COR-L47 (cell line): ENCODE measurements around the gene TMEM190.

Experiments used
- DNase-seq: peaks from one replicate; lab custom pipeline; 2025; lab: John Stamatoyannopoulos, UW

TMEM190 gene

DNA sequence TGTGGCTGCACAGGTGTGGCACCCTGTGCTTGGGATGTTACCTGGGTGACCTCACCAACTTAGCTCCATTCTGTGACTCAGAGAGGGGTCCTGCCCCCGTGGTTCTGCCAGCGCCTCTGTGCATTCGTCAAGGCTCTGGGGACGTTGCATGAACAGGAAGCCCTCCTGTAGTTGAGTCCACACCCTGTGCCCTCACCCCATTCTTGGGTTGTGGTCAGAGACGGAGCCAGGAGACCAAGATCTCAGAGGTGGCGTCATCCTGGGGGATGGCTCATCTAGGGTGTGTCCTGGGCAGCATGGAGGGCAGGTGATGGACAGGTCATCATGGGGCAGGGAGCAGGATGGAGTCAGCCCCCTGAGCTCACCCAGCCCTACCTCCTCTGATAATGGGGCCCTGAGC is 24.6 kb upstream of the TMEM190 start:
- no peak for DNase-seq

DNA sequence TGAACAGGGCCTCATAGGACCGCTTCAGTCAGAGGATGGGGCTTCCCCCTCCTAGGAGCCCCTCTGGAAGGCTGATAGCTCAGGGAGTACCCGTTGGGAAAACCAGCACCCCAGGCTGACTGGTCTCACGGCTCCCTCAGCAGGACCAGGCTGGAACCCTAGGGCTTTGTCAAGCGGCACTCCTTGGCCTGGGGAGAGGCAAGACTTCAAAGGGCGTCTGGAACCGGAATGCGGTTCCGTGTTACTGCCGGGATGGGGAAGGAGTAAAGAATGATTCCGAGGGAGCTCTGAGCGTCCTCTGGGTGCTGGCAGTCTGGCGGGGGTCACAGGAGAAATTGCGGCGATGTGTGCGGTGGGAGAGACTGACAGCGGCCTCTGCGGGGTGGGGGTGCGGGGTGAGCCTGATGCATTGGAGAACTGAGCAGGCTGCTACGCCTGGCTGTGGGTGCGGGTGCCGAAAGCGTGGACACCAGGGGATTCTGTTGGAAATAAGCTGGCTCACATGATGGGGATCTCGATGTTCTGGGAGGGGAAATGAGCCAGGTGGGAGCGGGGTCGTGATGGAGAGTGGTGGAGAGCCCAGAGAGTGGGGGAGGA is 24.0 kb upstream of the TMEM190 start:
- DNase-seq: no peak

DNA sequence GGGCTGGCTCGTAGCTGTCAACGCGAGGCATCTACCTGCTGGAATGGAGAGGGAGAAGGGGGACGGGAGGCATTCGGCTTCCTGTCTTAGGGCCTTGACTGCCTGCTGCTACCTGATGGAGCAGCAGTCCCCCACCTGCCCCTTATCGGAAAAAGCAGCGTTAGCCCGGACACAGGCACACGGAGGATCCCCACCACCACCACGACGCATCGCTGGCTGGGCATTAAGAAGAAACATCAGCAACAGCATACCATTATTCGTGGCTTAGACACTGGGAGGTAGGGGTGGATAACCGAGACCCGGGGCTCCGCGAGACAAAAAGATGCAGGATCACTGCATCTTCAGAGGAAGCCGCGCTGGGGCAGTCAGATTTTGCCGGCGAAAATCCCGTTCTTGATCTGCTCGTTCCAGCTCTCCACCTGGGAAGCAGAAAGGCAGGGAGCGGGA is 23.2 kb upstream of the TMEM190 start:
- DNase-seq: no peak

DNA sequence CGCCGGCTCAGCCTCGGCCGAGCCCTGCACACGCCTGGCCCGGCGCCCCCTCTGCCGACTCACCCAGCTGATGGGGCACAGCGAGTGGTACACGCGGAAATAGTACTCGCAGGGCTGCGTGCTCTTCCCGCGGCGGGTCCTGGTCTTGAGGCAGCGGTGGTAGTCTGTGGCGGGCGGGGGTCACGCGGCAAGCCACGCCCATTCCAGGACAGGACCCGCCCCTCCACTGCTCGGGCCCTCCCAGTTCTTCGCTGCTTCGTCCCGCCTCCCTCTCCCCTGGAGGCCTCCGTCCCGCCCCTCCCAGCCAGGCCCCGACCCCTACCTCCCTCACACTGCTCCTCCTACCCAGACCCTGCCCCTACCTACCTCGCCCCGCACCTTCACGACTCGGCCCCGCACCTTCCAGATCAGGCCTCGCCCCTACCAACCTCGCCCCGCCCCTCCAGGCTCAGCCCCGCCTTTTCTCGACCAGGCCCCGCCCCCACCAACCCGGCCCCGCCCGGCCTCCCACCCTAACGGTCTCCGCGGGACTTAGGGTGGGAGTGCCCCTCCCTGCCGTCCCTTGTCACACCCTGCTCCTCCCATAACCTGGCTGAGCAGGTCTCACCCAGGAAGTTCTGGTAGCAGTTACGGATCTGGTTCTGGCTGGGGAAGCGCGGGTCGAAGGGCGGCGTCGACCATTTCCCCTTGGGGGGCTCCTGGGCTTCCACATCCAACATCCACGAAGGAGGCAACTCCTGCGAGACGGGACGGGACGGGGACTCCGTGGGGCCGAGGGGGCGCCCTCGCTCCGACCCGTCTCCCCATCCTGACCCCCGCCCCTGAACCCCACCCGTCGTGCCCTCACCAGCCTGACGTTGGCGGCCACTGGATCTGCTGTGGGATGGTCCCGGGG is 22.6 kb upstream of the TMEM190 start:
- no peak for DNase-seq

DNA sequence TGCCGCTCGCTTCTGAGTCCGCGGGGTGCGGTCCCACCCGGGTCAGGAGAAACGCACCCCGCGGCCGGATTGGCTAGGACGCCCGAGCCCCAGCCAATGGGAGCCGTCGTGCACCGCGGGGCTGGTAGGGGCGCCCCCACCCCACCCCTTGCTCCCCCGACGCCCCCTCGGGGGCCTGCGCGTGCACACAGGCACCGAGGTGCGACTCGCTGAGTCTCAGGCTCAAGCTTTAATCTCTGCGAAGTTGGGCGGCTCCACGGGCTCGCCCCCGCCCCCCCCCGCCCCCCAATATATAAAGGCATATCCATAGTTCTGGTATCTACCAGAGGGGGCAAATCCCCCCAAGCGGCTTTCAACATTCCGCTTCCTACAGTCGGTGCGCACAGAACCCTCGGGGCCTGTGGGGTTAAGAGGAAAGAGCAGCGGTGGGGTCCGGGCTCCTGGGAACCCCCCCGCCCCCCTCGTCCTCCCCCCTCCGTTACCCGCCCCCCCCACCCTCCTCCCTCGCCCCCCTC is 21.9 kb upstream of the TMEM190 start, which contains the start of gene COX6B2:
Gene COX6B2, minus strand, starts transcription at position 22 of the 515 bp plus-strand sequence. CDS start 198 bp downstream, outside the sequence.
- DNase-seq: no peak

DNA sequence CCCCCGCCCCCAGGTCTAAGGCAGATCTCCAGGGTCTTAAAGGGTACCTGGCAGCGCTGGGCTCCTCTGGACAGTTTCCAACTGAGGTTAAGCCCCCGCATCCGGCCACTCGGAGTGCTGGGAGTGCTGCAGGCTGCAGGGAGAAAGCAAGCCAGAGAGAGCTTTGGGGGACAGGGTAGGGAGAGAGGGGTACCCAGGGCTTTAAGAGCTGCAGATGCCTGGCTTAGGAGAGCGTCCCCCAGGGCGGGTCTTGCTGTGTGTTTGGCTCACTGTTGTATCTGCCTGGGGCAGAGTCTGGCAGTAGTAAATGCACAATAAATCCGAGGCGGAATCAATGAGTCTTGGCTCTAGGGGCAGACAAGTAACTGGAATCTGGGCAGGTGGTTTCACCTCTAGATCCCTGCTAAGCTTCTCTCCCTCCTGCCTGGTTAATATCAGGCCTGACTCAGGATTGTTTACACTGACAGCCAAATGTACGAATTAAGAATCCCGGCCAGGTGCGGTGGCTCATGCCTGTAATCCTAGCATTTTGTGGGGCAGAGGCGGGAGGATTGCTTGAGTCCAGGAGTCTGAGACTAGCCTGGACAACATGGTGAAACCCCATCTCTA is 21.3 kb upstream of the TMEM190 start:
- DNase-seq: peak; percentile 14

DNA sequence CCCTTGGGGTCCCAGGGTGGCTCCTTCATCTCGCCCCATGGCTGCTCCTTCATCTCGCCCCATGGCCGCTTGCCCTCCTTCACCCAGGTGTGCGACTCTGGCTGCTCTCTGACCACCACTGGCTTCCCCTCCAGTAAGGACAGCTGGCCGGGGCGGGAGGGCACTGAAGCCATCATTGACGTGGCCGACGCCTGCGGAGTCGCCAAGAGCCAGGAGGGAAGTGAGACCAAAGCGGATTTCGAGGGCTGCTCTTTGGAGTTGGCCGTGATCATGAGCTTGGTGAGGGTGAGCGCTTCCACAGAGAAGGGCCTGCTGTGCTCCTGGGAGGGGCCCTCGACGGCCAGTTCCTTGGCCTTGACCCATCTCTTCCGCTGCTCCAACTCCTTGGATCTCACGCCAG is 18.1 kb upstream of the TMEM190 start:
- no peak for DNase-seq

DNA sequence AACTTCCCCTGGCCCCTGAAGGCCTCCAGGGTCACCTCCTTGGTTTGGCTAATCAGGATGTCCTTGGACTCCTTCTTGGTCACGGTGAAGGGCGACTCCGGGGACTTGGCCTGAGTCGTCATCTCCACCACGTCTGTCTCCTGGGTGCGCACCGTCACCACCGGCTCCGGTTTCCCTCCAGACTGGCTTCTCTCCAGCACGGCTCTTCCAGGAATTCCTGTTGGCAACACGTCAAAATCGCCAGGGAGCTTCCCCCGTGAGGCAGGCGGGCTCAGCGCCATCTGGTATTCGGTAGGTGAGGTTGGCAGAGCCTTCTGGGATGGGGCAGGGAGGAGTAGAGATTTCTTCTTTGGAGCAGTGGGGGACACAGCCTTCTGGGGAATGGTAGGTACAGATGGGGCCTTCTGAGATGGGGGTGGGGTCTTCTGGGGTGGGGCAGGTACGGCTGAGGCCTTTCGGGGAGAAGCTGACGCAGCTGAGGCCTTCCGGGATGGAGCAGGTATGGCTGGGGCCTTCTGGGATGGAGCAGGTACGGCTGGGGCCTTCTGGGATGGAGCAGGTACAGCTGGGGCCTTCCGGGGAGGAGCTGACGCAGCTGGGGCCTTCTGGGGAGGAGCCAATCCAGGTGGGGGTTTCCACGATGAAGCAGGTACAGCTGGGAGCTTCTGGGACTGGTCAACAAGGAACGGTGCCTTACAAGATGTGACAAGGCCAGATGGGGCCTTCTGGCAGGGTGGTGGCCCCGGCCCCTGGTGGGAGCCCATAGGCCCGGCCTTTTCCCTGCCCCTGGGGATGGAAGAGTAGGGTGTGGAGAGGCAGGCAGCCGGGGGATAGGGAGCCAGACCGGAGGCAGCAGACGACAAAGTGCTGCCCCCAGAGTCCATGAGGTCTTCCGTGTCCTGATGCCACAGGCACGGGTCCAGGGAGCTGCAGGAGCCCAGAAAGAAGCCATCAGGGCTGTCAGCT is 17.4 kb upstream of the TMEM190 start:
- peak; percentile 81 for DNase-seq

DNA sequence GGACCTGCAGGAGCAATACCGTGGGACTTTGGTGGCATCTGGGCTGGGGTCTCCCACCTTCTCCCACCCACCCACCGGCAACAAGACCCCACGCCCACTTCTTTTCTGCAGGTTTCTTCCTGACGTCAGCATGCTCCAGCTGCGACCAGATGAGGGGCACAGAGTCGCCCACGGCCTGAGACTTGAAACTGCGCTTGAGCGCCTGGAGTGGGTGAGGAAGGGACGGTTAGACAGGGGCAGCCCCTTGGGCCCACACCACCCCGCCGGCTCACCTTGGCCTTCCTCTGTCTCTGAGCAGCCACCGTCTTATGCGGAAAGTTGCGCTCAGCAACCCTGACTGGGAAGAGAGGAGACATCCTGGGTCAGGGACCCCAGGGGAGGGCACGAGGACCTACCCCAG is 15.7 kb upstream of the TMEM190 start:
- no peak for DNase-seq

DNA sequence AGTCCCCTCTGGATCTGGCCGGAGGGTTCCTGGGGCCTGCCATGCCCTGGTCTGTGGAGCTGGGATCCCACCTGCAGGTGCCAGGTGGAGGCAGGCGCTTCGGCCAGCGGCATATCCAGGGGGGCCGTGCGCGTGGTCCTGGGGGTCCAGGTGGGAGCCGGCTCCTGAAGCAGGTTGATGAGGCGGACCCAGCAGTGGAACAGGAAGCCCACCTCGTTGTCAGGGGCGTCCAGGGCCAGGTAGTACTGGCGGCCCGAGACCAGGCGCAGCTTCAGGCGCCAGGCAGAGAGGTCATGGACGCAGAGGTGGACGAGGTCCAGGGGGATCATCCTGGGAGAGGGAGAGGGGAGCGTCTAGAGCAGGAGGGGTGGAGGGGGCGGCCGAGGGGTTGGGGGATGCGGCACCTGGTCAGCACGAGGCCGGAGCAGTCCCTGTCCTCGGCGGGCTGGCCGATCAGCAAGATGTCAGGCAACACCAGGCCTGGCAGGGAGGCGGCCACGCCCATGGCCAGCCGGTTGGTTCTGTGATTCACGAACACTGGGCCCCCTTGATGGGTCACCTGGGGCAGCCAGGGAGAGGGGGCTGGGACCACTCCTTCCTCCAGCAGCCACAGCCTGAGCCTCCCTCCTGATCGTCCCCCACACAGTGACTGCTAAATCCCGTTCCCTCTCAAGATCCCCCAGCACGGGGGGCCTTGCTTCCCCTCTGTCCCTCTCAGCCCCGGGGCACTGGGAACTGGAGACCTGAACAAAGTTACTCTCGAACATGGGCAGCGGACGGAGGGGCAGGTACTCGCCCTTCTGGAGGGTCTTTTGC is 14.2 kb upstream of the TMEM190 start:
- DNase-seq: no peak

DNA sequence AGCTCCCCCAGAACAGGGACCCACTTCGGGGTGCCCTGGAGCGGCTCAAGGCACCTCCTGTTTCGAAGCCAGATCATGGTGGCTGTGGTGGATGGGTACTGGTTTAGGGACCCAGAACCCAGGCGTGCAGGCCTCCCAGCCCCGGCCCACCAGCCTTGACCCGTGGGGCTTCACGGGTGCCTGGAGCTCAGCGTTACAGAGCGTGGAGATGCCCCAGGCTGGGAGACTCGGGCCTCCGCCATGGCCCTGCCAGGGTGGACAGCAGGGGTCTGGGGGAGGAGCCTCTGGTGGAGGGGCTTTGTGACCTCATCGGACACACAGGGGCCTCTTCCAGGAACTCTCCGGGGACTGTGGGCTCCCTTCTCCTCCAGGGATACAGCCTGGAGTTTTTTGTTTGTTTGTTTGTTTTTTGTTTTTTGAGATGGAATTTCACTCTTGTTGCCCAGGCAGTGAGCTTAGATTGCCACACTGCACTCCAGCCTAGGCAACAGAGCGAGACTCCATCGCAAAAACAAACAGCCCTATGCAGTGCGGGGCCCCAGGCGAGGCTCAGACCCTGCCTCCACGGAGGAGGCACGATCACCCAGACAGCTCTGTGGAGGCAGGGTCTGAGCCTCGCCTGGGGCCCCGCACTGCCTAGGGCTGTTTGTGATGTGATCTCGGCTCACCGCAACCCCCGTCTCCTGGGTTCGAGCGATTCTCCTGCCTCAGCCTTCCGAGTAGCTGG is 13.5 kb upstream of the TMEM190 start, which contains the start of gene GARIN5B:
Gene GARIN5B, minus strand, starts transcription at position 271 of the 727 bp plus-strand sequence. Its CDS starts 194 bp downstream, at position 77.
- DNase-seq: no peak

DNA sequence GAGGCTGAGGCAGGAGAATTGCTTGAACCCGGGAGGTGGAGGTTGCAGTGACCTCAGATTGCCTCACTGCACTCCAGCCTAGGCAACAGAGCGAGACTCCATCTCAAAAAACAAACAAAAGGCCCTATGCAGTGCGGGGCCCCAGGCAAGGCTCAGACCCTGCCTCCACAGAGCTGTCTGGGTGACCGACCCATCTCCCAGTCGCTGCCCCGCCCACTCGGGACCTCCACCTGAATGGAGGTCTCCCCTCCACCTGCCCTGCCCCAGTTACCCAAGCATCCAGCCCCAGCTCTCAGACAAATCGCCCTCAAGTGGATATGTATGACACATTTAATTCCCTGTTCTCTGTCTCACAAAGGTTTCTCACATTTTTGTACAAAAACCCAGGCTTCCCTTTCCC is 11.4 kb upstream of the TMEM190 start:
- DNase-seq: no peak

DNA sequence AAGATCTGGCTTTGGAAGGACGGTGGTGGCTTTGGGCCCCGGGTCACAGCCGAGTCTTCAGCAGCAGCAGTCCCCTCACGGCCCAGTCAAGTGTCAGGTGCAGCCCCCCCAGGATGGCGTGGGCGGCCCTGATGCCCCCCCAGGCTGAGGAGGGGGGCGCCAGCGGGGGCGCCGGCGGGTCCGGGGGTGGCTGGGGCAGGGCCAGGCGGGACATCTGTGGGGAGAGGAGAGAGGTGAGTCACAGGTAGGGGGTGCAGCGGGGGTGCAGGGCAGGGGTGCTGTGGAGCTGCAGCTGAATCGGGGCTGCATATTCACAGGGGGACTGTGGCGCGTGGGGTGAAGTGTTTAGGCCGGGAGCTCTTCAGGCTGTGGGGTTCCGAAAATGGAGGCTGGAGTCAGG is 10.7 kb upstream of the TMEM190 start:
- no peak for DNase-seq

DNA sequence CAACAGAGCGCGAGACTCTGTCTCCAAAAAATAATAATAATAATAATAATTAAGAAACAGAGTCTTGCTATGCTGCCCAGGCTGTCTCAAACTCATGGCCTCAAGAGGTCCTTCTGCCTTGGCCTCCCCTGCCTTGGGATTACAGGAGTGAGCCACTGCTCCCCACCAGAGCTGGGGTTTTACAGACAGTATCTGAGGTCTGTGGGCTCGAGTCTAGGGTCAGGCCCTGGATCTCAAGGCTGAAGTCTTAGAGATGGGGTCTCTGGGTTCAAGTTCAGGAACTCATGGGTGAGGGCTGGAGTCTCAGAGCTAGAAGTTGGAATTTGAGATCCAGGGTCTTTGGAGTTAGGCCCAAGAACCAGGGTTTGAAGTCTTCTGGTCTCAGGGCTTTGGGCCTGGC is 9.8 kb upstream of the TMEM190 start:
- DNase-seq: no peak

DNA sequence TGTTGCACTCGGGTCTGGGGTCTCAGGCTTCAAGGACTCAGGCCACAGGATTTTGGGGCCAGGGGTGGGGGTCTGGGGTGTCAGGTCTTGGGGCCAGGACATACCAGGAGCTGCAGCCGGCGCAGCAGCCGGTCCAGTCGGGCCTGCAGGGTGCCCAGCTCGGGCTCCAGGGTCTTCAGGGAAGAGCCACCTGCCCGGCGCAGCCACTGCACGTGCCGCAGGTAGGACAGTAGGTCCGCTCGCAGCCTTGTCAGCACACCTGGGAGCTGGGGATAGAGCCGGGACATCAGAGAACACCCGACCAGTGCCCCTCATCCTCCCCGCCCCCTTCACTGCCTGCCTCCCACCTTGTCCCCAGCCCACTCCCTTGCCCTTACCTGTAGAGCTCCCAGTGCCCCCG is 8.5 kb upstream of the TMEM190 start:
- no peak for DNase-seq

DNA sequence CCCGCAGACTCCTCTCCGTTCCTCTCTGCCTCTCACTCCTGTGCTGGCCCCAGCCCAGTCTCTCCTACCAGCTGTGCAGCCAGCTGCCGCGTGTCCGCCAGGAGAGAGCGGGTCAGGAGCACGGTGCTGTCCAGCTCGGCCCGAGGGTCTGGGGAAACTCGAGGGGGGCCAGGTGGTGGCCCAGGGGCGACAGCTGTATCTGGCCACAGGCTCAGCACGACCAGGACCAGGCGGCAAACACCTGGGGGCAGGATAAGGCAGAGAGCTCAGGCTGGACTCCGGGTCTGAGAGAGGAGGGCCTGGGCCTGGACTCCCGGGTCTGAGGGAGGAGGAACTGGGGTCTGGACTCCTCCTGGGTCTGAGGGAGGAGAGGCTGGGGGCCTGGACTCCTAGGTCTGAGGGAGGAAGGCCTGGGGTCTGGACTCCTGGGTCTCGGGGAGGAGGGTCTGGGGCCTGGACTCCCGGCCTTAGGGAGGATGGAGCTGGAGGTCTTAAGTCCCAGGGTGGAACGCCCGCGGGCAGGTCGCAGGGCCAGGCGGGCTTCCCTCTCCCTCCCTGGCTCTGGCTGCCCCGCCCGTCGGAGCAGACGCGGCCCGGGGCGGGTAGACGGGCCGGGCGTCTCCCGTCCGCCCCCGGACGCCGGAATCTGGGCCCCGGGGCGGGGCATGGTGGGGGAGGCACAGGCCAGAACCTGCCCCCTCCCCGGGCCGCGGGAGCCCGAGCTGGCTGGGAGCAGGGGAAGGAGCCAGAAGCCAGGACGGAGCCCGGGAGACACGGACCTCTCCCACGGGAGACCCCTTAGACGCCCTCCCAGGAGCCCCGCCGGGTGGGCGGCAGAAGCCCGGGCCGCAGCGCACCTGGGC is 7.7 kb upstream of the TMEM190 start:
- no peak for DNase-seq

DNA sequence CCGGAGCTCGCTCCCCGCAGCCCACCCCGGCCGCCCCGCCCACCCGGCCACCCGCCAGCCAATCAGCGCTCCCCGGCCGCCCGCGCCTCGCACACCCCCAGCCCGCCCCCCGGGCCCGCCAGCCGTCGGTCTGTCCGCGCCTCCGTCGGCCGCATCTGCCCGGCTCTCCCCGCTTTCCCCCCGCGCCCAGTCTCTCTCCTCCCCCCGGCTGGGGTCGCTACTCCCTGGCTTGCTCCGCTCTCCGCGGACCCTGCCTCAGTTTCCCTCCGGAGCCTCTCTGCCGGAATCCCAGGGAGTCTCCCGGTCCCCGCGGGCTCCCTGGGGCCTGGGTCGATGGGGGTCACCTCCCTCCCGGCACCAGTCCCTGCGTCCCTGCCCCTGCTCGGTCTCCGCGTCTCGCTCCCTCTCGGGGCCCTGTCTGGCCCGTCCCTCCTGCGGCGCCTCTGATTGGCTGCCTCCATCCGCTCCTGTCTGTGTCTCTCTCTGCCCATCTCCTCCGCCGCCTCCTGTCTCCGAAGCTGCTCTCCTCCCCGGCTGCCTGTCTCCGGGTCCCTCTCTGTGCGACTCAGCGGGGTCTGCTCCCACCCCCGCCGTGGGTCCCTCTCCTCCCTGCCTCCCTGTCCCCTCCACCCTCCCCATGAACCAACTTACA is 6.8 kb upstream of the TMEM190 start:
- peak; percentile 48 for DNase-seq

DNA sequence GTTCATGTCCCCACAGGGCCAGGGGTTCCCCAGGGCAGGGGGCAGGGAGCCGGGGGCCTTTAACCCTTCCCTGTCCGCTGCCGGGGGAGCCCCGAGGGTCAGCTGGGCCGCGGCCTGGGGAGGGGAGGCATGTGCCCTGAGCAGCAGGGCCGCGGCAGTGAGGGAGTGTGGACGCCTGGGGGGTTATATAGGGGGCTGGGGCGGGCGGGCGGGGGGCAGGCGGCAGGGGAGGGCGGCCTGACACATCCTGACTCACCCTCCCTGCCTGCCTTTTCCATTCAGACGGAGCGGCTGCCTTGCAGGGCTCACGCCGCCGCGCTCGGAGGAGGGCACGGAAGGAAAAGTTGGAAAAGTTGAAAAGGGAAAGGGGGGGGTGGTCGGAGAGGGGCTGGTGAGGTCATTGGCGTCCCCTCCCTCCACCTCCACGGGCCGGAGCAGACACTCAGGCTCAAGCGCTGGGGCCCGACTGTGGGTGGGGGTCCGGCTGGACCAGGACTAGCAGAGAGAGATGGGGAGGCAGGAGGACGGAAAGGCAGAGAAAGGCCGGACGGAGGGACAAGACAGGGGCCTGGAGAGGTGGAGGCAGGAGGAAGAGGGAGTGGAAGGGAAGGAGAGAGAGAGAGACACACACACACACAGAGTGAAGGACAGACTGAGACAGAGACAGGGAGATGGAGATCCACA is 6.2 kb upstream of the TMEM190 start, which contains the start of gene IL11:
Gene IL11, minus strand, starts transcription at position 159 of the 684 bp plus-strand sequence. Its CDS starts 153 bp downstream, at position 6.
- DNase-seq: no peak
